ENCODE measurements around the gene LYRM9. TPM values are rescaled to one million over a fixed set of nuclear protein-coding genes. Genes with fewer than 3 reads are reported as not detected.

LYRM9 gene
- polyA plus RNA-seq, 3 donors = 5.9 to 7.6 (median 6.3) TPM

DNA sequence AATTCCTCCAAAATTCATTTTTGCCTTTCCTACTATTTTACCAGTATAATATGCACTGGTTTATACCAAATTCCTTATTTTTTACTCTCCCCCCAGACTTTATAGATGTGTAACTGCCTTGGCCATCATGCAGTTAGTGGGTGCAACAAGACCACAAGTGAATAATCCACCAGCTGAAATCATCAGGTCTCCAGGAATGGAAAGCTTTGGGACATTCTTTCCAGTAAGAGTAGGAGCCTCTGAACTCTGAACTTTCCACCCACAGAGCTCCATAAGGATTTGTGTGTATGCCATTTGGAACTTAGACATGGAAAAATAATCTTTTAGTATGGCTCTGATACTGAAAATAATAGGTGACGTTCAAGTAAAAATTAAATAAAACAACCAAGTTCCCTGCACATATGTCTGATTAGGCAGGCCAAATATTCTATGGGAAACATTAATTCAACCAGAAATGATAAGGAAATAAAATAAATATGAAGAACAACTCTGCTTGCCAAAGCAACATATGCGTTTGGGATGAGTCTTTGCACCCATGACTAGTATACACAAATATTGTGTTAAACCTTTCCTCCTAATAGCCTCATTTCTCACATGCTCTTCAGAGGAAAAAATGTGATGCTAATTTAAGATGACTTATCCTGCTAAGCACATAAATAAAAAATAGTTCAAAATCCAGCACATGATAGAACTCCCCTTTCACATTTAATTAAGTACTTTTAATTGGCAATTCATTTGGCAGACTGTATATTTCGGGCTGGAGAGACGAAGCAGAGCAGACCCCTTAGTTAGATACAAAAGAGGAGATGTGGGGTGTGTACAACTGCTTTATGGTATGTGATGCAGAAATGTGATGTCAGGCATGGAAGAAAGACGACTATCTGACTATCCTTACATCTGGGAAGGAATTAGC is 11.6 kb upstream of the LYRM9 start:
- Histone ChIP-seq H3K4me1 (ENCODE audit: control insufficient read depth in 1 of 2, insufficient read depth in 2 of 2, low read length in 2 of 2) (no peaks in the 10 kb centered on the region), H4K20me1 (ENCODE audit: insufficient read depth, low read length) (no peaks in the 10 kb centered on the region), H3K4me3 (replicated peaks in 1 of 3; ENCODE audit: low read depth in 2 of 3, low read length in 3 of 3) (no peak overlapping the region), H3K9ac (ENCODE audit: insufficient read depth, low read length, poor library complexity, severe bottlenecking) (no peak overlapping the region), H3K27me3 (ENCODE audit: control insufficient read depth in 2 of 2, insufficient read depth in 2 of 2, low read length in 2 of 2) (no peaks in the 10 kb centered on the region), H2AFZ (ENCODE audit: insufficient read depth, low read depth, low read length, poor library complexity, severe bottlenecking) (no peak overlapping the region), H3K79me2 (ENCODE audit: insufficient read depth, low read length) (no peaks in the 10 kb centered on the region), H3K36me3 (replicated peaks in 1 of 2; ENCODE audit: control insufficient read depth in 1 of 2, insufficient read depth in 2 of 2, low read length in 2 of 2) (no peaks in the 10 kb centered on the region), H3K4me2 (replicated peaks; ENCODE audit: extremely low read depth, low read length, poor library complexity, severe bottlenecking) (no peak overlapping the region), H3K9me3 (replicated peaks in 1 of 2; ENCODE audit: control insufficient read depth in 1 of 2, insufficient read depth in 1 of 2, low read length in 2 of 2) (no peaks in the 10 kb centered on the region), H3K27ac (ENCODE audit: low read depth in 1 of 2, low read length in 2 of 2) (no peak overlapping the region)
- Mint-ChIP-seq H3K27me3 (ENCODE audit: low read depth in 3 of 3) (peaks cover 2 to 5% (median 5%) of the 10 kb centered on the region in 3 donors), H3K36me3 (no peaks in the 10 kb centered on the region), H3K27ac (no peak overlapping the region), H3K4me1 (no peaks in the 10 kb centered on the region), H3K9me3 (peaks cover 0 to 4% (median 2%) of the 10 kb centered on the region in 7 donors), H3K4me3 (no peak overlapping the region)
- WGBS (ENCODE audit: insufficient coverage) = 40% methylated on average over 1 of the region's 5 CpGs
- TF ChIP-seq, protein P1, sequence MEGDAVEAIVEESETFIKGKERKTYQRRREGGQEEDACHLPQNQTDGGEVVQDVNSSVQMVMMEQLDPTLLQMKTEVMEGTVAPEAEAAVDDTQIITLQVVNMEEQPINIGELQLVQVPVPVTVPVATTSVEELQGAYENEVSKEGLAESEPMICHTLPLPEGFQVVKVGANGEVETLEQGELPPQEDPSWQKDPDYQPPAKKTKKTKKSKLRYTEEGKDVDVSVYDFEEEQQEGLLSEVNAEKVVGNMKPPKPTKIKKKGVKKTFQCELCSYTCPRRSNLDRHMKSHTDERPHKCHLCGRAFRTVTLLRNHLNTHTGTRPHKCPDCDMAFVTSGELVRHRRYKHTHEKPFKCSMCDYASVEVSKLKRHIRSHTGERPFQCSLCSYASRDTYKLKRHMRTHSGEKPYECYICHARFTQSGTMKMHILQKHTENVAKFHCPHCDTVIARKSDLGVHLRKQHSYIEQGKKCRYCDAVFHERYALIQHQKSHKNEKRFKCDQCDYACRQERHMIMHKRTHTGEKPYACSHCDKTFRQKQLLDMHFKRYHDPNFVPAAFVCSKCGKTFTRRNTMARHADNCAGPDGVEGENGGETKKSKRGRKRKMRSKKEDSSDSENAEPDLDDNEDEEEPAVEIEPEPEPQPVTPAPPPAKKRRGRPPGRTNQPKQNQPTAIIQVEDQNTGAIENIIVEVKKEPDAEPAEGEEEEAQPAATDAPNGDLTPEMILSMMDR (IDR thresholded peaks at IDR 0.05) = no peak
- intact Hi-C loops (cut with micrococcal nuclease) = no loop called here
- DNase-seq = no peak

DNA sequence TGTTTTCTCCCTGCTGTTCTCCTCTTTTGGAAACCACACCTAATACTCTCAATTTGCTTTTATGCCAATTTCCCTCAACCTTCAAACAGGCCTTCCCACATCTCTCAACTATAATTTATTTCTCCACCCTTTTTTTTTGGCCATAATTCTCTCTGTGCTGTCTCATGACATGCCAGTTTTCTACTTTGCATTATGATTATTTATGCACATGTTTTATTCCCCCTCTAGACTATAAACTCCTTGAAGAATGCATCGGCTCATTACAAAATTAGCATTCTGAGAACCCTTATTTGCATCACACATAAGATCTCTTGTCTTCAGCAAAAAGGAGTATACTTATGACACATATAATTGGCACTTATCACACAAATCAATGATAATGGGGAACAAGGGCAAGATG is 10.9 kb upstream of the LYRM9 start:
- WGBS (ENCODE audit: insufficient coverage) = no CpG with 5 or more reads among the region's 1 CpG
- Histone ChIP-seq H3K4me2 (replicated peaks; ENCODE audit: extremely low read depth, low read length, poor library complexity, severe bottlenecking) (no peak overlapping the region), H3K27me3 (ENCODE audit: control insufficient read depth in 2 of 2, insufficient read depth in 2 of 2, low read length in 2 of 2) (no peaks in the 10 kb centered on the region)

More for the DNA sequence above, 10.9 kb upstream of the LYRM9 start:
- no peak overlapping the region for H3K27ac Mint-ChIP-seq
- H3K79me2 ChIP-seq (ENCODE audit: insufficient read depth, low read length) = no peaks in the 10 kb centered on the region
- H3K9me3 ChIP-seq (replicated peaks in 1 of 2; ENCODE audit: control insufficient read depth in 1 of 2, insufficient read depth in 1 of 2, low read length in 2 of 2) = no peaks in the 10 kb centered on the region
- H3K36me3 ChIP-seq (replicated peaks in 1 of 2; ENCODE audit: control insufficient read depth in 1 of 2, insufficient read depth in 2 of 2, low read length in 2 of 2) = no peaks in the 10 kb centered on the region
- no peak overlapping the region for H3K4me3 ChIP-seq (replicated peaks in 1 of 3; ENCODE audit: low read depth in 2 of 3, low read length in 3 of 3)
- no peaks in the 10 kb centered on the region for H3K4me1 ChIP-seq (ENCODE audit: control insufficient read depth in 1 of 2, insufficient read depth in 2 of 2, low read length in 2 of 2)
- no peak overlapping the region for H3K4me3 Mint-ChIP-seq
- no peak overlapping the region for H3K27ac ChIP-seq (ENCODE audit: low read depth in 1 of 2, low read length in 2 of 2)
- DNase-seq = no peak
- H4K20me1 ChIP-seq (ENCODE audit: insufficient read depth, low read length) = no peaks in the 10 kb centered on the region
- TF ChIP-seq, protein P1 (IDR thresholded peaks at IDR 0.05) = no peak
- no peaks in the 10 kb centered on the region for H3K36me3 Mint-ChIP-seq
- peaks cover 0 to 4% (median 2%) of the 10 kb centered on the region in 7 donors for H3K9me3 Mint-ChIP-seq
- no peak overlapping the region for H2AFZ ChIP-seq (ENCODE audit: insufficient read depth, low read depth, low read length, poor library complexity, severe bottlenecking)
- H3K9ac ChIP-seq (ENCODE audit: insufficient read depth, low read length, poor library complexity, severe bottlenecking) = no peak overlapping the region
- intact Hi-C loops (cut with micrococcal nuclease) = no loop called here
- no peaks in the 10 kb centered on the region for H3K4me1 Mint-ChIP-seq
- H3K27me3 Mint-ChIP-seq (ENCODE audit: low read depth in 3 of 3) = peaks cover 2 to 5% (median 5%) of the 10 kb centered on the region in 3 donors
